GM19239 (cell line): ENCODE results near the gene TMEM39B.
"Not testable (repeated sequence)": the region's sequence is repeated elsewhere in the genome, so short reads cannot be mapped to it uniquely, and the experiment has no call there.

Experiments used
- DNase-seq: peaks from one replicate; pipeline ENCODE4 v3.0.0; 2011; ENCODE audit warnings: low spot score; ENCODE audit not compliant: insufficient read length
- FAIRE-seq: peaks from 2 replicates; lab custom pipeline; 2011; peaks lifted over from hg19 to GRCh38; lab: Jason Lieb, UNC

The TMEM39B gene

GRCh38 chr1:32107742-32108661 is 35.3 kb downstream of the TMEM39B start, which contains the start of gene KPNA6:
Gene KPNA6, plus strand, starts transcription at chr1:32108056. Its CDS starts 75 bp downstream, at chr1:32108131.
- peak; percentile 91 for FAIRE-seq
- peak; percentile 76 for DNase-seq

GRCh38 chr1:32111040-32111623 is 38.4 kb downstream of the TMEM39B start:
- FAIRE-seq: no peak

DNA sequence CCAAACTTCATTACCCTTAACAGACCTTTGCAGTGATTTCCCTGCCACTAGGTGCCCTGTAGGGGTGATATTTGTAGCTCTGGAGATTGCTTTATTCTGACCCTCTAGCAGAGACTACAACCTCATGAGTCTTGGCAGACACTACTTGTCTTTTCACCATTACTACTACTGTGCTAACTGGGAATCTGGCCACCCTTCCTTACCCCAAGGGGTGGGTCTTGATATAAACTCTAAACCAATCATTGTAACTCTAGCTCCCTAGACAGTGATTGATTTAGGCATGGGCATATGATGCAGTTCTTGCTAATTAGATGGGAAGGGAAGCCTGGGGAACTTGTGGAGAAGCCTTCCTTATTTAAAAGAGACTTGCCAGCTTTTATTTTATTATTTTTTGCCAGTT is 39.0 kb downstream of the TMEM39B start:
- DNase-seq: no peak
- no peak for FAIRE-seq

More at GRCh38 chr1:32111040-32111623, 38.4 kb downstream of the TMEM39B start:
- no peak for DNase-seq

- DNase-seq (no peak), FAIRE-seq (no peak)
Observed at GRCh38 chr1:32112806-32113375, 40.2 kb downstream of the TMEM39B start.

DNA sequence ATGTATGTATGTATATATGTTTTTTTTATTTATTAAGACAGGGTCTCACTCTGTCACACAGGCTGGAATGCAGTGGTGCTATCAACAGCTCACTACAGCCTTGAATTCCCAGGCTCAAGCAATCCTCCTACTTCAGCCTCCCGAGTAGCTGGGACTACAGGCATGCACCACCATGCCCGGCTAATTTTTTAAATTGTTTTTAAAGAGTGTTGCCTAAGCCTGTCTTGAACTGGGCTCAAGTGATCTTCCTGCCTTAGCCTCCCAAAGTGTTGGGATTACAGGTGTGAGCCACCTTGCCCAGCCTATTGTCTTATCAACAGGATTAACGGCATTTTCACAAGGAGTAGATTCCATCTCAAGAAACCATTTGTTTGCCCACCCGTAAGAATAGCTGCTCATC is 40.7 kb downstream of the TMEM39B start:
- DNase-seq, FAIRE-seq: not testable (repeated sequence)

DNA sequence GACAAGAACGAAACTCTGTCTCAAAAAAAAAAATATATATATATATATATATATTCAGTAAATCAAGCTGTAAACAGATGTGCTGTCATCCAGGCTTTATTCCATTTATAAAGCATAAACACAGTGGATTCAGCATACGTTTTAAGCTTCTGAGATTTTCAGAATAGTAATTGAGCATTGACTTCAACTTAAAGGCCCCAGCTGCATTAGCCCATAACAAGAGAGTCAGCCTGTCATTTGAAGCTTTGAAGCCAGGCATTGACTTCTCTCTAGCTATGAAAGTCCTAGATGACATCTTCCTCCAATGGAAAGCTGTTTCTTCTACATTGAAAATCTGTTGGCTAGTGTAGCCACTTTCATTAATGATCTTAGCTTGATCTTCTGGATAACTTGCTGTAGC is 41.7 kb downstream of the TMEM39B start:
- DNase-seq (no peak), FAIRE-seq (no peak)

DNA sequence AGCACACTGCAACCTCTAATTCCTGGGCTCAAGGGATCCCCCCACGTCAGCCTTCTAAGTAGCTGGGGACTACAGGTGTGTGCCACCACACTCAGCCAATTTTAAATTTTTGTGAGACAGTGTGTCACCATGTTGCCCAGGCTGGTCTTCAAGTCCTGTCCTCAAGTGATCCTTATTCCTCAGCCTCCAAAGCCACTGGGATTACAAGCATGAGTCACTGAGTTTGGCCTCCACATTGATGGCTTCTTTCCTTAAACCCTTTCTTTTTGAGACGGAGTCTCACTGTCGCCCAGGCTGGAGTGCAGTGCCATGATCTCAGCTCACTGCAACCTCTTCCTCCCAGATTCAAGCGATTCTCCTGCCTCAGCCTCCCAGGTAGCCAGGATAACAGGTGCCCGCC is 42.8 kb downstream of the TMEM39B start:
- FAIRE-seq (no peak), DNase-seq (no peak)

- no peak for DNase-seq
- FAIRE-seq: no peak
Observed at GRCh38 chr1:32116531-32116930, 43.8 kb downstream of the TMEM39B start.

- DNase-seq: no peak
- FAIRE-seq: no peak
Observed at GRCh38 chr1:32122151-32122550, 49.4 kb downstream of the TMEM39B start.

- not testable (repeated sequence) for DNase-seq, FAIRE-seq
Observed at GRCh38 chr1:32123361-32123760, 50.6 kb downstream of the TMEM39B start.

DNA sequence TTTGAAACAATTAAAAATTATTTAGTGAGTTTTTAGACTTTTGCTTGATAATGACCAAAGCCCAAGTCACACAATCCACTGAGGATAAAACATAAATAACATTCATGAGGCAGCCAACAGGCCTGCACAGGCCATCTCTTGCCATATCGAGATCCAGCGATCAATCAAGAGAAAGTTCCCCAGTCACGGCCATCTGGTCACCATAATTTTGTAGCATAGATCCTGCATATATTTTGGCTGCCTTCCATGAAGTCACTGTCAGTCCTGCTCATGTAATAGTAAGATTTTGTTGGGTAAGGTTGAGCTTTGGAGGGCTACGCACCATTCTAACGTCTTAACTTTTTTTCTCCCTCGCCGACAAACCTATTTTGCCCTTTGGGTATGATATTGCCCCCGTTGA is 52.6 kb downstream of the TMEM39B start:
- no peak for DNase-seq
- no peak for FAIRE-seq

DNA sequence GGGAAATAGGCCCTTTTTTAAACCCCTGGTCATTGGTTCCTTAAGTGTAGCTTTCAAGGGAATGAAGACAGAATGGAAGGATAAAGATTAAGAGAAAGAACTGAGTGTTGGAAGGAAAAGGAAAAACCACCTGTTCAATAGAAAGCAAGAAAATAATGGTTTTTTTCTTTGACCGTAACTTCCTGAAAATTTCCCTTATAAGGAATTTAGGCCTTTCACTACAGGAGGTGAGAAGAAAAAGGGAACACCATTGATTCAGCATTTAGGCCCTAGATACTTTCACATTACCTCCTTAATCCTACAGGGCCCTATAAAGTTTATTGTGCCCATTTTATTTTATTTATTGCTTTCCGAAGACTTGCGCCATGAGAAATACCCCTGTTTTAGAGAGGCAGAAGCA is 54.0 kb downstream of the TMEM39B start:
- no peak for FAIRE-seq
- no peak for DNase-seq

GRCh38 chr1:32127409-32128198 is 54.9 kb downstream of the TMEM39B start:
- no peak for DNase-seq
- FAIRE-seq: no peak

DNA sequence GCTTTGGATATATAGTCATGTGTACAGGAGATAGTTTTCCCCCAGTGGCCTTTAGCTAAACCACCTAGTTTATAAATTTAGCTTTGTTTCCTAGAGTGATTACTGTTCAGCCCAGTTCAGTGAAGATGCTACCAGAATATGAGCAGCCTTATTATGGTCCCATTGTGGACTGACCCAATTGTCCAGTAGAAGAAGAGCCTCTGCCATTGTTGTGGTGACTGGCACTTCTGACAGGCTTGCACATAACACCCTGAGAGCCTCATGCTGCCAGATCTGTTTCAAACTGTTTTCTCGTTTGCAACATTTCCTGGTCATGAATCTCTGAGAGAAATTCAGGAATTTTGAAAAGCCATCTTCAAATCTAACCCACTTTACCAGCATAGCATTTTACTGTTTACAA is 55.7 kb downstream of the TMEM39B start:
- FAIRE-seq (no peak), DNase-seq (no peak)

DNA sequence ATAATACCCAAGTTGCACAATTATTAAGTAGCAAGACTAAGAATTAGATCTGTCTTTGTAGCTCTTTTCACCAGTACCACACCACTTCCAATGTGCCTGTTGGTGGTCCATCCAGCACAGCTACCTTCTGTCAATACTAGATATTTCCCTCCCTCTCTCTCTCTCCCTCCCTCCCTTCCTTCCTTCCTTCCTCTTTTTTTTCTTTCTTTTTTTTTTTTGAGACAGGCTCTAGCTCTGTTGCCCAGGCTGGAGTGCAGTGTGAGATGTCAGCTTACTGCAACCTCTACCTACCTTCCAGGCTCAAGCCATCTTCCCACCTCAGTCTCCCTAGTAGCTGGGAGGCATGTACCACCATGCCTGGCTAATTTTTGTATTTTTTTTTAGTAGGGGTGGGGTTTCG is 56.2 kb downstream of the TMEM39B start:
- no peak for FAIRE-seq
- no peak for DNase-seq

DNA sequence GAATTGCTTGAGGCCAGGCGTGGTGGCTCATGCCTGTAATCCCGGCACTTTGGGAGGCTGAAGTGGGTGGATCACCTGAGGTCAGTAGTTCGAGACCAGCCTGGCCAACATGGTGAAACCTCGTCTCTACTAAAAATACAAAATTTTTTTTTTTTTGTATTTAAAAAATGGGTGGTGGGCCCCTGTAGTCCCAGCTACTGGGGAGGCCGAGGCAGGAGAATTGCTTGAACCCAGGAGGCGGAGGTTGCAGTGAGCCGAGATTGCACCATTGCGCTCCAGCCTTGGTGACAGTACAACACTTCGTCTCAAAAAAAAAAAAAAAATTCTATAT is 61.2 kb downstream of the TMEM39B start:
- FAIRE-seq, DNase-seq: not testable (repeated sequence)

GRCh38 chr1:32137111-32137510 is 64.4 kb downstream of the TMEM39B start:
- no peak for FAIRE-seq
- DNase-seq: no peak

DNA sequence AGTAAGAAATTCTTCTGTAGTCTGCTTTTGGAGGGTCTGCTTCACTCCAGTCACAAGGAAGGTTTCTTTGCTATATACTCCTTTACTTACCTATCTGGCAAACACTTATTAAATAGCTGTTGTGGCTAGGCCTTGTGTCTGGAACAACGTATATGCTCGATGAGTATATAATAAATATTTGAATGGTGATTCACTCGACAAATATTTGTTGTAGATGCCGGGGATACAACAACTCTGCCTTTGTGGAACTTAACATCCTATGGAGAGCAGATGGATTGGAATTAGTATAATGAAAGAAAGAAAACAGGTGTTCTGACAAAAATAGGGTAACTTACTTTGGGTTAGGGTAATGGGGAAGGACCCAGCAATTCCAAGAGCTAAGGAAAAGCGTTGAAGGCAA is 66.2 kb downstream of the TMEM39B start:
- FAIRE-seq (no peak), DNase-seq (no peak)

DNA sequence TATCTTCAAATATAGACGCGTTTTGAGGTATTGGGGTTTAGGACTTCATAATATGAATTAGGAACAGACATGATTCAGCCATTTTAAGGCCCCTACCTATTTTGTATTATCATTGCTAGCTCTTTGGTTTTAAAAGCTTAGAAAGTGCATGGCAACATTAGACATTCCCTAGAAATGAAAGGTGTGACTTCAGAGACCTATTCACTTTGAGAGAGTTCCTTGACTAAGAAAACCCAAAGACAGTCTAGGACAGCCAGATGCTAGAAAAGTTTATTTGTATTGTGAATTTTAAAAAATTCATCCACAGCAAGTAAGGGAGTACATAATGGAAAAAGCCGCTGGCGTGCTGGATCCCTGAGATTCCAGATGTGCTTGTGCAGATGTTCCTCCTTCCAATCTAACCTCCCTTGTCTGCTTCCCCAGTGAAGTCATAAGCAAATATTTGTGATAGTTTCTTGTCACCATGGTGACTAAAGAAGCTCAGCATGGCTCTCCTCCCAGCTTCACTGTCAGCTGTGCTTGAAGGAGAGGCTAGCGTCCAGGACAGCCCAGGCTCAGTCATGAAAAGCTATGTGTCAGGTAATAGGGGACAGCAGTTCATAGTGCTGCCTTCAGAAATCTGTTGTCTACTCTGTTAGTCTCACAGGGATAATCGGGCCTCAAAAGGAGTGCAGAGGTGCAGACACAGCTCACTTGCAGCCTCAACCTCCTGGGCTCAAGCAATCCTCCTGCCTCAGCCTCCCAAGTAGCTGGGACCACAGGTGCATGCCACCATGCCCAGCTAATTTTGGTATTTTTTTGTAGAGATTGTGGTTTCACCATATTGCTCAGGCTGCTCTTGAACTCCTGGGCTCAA is 69.9 kb downstream of the TMEM39B start:
- DNase-seq (no peak), FAIRE-seq (no peak)

DNA sequence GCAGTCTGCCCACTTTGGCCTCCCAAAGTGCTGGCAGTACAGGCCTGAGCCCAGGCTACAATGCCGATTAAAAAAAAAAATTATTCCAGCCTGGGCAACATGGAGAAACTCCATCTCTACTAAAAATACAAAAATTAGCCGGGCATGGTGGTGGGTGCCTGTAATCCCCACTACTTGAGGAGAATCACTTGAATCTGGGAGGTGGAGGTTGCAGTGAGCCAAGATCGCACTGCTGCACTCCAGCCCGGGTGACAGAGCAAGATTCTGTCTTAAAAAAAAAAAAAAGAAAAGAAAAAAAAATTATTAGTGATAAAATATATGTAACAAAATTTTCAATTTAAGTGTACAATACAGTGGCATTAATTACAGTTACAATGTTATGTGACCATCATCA is 70.6 kb downstream of the TMEM39B start:
- not testable (repeated sequence) for DNase-seq, FAIRE-seq
